Retinal pigment epithelial cell (primary cell): Measurements from ENCODE around the gene PTDSS2.
"Not testable (repeated sequence)": the region's sequence is repeated elsewhere in the genome, so short reads cannot be mapped to it uniquely, and the experiment has no call there.

Experiments used
- DNase-seq: peaks from one replicate; pipeline ENCODE4 v3.0.0-alpha.2; 2010; ENCODE audit warnings: low read depth
- H3K4me3 ChIP-seq: 2 replicates; pipeline ENCODE4 v1.5.1; 2011; ENCODE audit warnings: mild to moderate bottlenecking, low read length, control low read depth, moderate library complexity
- TF ChIP-seq, protein P1 (sequence below): conservative IDR thresholded peaks from 2 replicates; pipeline ENCODE4 v1.5.1; 2011; ENCODE audit warnings: low read depth, low read length, control low read depth, inconsistent platforms

Gene PTDSS2

DNA sequence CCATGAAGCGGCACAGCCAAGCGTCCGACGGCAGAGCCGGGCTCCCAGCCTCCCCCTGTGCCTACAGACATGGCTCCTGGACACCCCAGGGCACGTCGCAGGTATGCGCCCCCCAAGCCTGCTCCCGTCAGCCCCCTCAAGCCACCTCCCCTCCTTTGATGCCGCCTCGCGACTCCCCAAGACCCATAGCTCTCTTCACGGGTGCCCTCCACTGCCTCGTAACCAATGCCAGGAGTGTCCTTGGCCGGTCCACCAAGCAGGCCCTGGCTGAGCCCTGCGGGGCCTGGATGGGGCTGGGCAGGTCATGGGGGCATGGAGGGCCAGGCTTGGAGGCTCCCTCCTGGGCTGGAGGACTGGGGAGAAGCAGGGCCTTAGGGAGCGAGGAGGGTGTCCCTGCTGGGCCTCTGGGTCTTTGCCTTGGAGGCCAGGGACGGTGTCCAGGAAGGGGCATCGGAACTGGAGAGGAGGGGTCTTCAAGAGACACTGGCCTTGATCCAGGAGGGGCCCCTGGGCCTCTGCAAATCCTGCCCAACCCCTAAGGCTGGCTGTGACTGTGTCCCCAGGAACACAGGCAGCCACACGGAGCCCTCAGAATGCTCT lies 17.5 kb upstream of the PTDSS2 start:
- no peak overlapping the region for H3K4me3 ChIP-seq
- no peak for DNase-seq
- TF ChIP-seq, protein P1, sequence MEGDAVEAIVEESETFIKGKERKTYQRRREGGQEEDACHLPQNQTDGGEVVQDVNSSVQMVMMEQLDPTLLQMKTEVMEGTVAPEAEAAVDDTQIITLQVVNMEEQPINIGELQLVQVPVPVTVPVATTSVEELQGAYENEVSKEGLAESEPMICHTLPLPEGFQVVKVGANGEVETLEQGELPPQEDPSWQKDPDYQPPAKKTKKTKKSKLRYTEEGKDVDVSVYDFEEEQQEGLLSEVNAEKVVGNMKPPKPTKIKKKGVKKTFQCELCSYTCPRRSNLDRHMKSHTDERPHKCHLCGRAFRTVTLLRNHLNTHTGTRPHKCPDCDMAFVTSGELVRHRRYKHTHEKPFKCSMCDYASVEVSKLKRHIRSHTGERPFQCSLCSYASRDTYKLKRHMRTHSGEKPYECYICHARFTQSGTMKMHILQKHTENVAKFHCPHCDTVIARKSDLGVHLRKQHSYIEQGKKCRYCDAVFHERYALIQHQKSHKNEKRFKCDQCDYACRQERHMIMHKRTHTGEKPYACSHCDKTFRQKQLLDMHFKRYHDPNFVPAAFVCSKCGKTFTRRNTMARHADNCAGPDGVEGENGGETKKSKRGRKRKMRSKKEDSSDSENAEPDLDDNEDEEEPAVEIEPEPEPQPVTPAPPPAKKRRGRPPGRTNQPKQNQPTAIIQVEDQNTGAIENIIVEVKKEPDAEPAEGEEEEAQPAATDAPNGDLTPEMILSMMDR: no peak

DNA sequence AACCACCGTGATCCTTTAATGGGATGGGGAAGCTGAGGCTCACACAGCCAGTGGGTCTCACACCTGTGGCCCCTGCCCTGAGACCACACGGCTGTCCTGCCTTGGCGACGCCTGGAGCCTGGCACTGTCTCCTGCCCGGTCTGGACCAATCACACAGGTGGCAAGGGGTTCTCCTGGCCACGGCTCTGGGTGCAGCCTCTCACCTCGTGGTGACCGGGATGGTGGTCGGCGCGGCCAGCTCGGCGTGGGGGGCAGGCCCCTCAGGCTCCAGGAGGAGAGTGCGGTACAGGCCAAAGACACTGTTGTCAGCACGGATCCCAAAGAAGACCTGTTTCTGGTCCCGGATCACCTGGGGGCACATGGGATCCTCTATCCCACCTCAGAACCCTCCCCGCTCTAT lies 17.0 kb upstream of the PTDSS2 start:
- no peak overlapping the region for H3K4me3 ChIP-seq
- DNase-seq: no peak
- TF ChIP-seq, protein P1: no peak

DNA sequence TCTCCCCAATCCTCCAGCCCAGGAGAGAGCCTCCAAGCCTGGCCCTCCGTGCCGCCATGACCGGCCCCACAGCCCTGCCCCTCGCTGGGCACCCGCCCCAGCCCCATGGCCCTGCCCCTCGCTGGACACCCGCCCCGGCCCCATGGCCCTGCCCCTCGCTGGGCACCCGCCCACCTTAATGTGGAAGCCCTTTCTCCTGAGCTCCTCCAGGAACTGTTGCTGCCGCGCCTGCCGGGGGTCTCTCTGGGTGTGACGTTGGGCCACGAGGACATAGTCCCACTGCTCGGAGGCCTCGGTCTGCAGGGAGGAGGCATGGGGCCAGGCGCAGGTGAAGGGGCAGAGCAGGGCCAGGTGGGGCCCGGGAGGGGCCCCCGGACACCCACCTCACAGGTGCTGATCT lies 16.4 kb upstream of the PTDSS2 start:
- H3K4me3 ChIP-seq: no peak overlapping the region
- TF ChIP-seq, protein P1: no peak
- DNase-seq: no peak

DNA sequence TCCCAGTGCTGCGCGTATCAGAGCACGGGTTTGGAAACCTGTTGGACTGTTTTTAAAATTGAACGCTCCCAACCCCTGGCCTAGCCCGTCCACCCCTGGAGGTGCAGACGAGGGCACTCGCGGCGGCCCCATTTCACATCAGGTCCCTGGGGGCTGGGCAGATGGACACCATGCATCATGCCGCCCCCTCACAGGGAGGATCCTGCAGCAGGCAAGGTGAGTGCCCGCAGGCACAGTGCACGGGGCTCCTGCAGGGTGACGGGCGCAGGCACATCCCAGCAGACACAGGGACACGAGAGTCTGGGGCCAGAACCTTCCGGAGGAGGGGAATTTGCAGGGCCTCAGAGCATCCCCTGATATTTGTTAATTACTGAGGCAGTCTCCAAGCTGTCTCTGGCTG lies 15.6 kb upstream of the PTDSS2 start:
- no peak for DNase-seq
- TF ChIP-seq, protein P1: no peak
- H3K4me3 ChIP-seq: no peak overlapping the region

DNA sequence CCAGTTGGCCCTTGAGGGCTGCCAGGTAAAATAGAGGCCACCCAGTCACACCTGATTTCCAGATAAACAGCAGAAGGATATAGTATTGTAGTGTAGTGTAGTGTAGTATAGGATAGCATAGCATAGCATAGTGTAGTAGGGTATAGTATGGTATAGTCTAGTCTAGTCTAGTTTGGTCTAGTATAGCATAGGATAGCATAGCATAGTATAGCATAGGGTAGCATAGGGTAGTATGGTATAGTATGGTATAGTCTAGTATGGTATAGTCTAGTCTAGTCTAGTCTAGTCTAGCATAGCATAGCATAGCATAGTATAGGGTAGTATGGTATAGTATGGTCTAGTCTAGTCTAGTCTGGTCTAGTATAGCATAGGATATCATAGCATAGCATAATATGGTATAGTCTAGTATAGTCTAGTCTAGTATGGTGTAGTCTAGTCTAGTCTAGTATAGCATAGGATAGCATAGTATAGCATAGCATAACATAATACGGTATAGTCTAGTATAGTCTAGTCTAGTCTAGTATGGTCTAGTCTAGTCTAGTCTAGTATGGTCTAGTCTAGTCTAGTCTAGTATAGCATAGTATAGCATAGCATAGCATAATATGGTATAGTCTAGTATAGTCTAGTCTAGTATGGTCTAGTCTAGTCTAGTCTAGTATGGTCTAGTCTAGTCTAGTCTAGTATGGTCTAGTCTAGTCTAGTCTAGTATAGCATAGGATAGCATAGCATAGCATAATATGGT lies 14.9 kb upstream of the PTDSS2 start:
- not testable (repeated sequence) for H3K4me3 ChIP-seq, DNase-seq

DNA sequence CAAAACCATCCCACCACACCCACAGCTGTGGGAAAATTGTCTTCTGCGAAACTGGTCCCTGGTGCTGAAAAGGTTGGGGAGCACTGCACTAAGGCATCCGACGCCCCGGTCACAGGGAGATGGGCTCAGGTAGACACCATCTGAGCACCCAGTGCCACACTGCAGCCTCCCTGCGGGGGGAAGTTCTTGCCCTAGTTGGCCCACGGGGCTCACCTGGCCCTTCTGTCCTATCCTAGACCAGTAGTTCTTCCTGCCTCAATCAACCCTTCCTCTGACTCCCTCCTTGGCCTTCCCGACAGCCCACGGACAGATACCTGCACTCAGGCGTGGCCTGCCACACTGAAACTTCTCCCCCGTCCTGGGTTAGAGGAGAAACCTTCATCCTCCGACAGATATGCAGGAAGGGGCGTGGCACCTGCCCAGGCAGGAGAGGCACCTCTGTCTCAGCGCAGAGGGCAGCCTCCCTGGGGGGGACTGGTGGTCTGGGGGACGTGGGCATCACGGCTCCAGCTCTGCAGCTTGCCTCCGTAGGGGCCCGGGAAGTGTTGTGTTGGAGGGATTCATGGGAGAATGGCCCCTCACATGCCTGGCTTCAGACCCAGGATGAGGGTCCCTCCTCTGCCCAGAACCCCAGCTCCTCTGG lies 12.7 kb upstream of the PTDSS2 start:
- H3K4me3 ChIP-seq: no peak overlapping the region
- DNase-seq: no peak

DNA sequence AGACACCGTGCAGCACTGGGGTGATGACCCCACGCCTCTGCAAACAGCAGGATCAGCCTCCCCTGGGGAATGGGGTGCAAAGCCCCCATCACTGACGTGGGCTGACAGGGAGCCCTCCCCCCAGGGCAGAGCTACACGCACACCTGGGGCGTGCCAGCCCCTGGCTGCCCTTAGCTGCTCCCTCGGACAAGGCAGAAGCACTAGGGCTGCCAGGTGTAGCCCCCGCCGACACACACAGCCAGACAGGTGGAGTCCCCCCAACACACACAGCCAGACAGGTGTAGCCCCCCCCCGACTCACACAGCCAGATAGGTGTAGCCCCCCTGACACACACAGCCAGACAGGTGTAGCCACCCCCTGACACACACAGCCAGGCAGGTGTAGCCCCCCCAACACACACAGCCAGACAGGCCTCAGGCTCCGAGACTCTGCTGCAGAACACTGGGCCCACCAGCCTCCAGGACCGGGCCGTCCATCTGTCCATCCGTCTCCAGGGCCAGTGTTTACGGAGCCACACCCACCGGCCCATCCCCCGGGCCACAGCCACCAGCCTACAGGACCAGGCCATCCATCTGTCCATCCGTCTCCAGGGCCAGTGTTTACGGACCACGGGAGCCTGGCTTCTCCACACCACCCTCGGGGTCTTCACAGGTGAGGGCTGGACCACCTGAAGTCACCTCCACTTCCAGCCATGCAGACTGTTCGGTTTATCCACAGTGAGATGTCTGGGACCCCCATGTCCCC lies 11.8 kb upstream of the PTDSS2 start:
- DNase-seq: no peak
- TF ChIP-seq, protein P1: no peak
- H3K4me3 ChIP-seq: no peak overlapping the region

More for the DNA sequence above, 12.7 kb upstream of the PTDSS2 start:
- TF ChIP-seq, protein P1: no peak
